SU-DHL-6 (cell line): ENCODE results near the gene CXCR3.
"Not testable (repeated sequence)": the region's sequence is repeated elsewhere in the genome, so short reads cannot be mapped to it uniquely, and the experiment has no call there.

Experiments
- H2AFZ ChIP-seq: fragments of 200-600 bp; sonication (generic); 2 replicates; pipeline ENCODE4 v1.6.1; 2014; ENCODE audit warnings: low read depth, mild to moderate bottlenecking, moderate library complexity, mixed read lengths, antibody characterized with exemption, low read length; ENCODE audit not compliant: severe bottlenecking
- H3F3A ChIP-seq: fragments of 200-600 bp; shearing (Covaris generic); 2 replicates; pipeline ENCODE4 v1.6.0; 2016; ENCODE audit warnings: antibody characterized with exemption, mild to moderate bottlenecking; ENCODE audit not compliant: insufficient read depth
- H3K27ac ChIP-seq: fragments of 200-600 bp; sonication (generic); 2 replicates; pipeline ENCODE4 v1.5.1; 2016; ENCODE audit warnings: low read depth, mild to moderate bottlenecking, low read length, moderate library complexity, mixed read lengths
- H3K27me3 ChIP-seq: fragments of 200-600 bp; sonication (generic), shearing (Covaris generic); 2 replicates; pipeline ENCODE4 v1.6.0; 2014; ENCODE audit warnings: mild to moderate bottlenecking, low read length
- H3K36me3 ChIP-seq: fragments of 200-600 bp; sonication (generic); 2 replicates; pipeline ENCODE4 v1.6.1; 2014; ENCODE audit warnings: mild to moderate bottlenecking, low read length, mixed read lengths
- H3K4me2 ChIP-seq: fragments of 300-600, 200-600 bp; shearing (Covaris generic), sonication (generic); 2 replicates; pipeline ENCODE4 v1.6.0; 2014; ENCODE audit warnings: low read length, low read depth, mild to moderate bottlenecking; ENCODE audit not compliant: poor library complexity, severe bottlenecking
- H3K4me3 ChIP-seq: fragments of 200-600 bp; sonication (generic); 2 replicates; pipeline ENCODE4 v1.5.1; 2014; ENCODE audit warnings: antibody characterized with exemption, low read length, mild to moderate bottlenecking, mixed read lengths; ENCODE audit not compliant: insufficient read depth, poor library complexity, severe bottlenecking
- H3K79me2 ChIP-seq: fragments of 200-600 bp; sonication (generic); 2 replicates; pipeline ENCODE4 v1.6.1; 2014; ENCODE audit warnings: mild to moderate bottlenecking, low read length, moderate library complexity; ENCODE audit not compliant: insufficient read depth
- H3K9ac ChIP-seq: fragments of 200-600 bp; sonication (generic); 2 replicates; pipeline ENCODE4 v1.7.0; 2014; ENCODE audit warnings: mild to moderate bottlenecking, low read length
- H3K9me2 ChIP-seq: fragments of 200-600 bp; sonication (generic); replicated peaks from 2 replicates; pipeline ENCODE4 v1.6.1; 2014; ENCODE audit warnings: low read length; ENCODE audit not compliant: insufficient read depth
- H3K9me3 ChIP-seq: fragments of 200-600 bp; sonication (generic); 2 replicates; pipeline ENCODE4 v1.6.1; 2014; ENCODE audit warnings: low read length, mixed read lengths; ENCODE audit not compliant: insufficient read depth
- H4K20me1 ChIP-seq: fragments of 200-600 bp; sonication (generic); 2 replicates; pipeline ENCODE4 v1.6.1; 2014; ENCODE audit warnings: low read depth, mild to moderate bottlenecking, antibody characterized with exemption, low read length, moderate library complexity, mixed read lengths
- CTCF ChIP-seq: fragments of 200-600 bp; sonication (generic); IDR thresholded peaks from one replicate; pipeline ENCODE4 v1.5.1; 2017; ENCODE audit warnings: antibody characterized with exemption, mild to moderate bottlenecking, low read length, moderate library complexity; ENCODE audit not compliant: insufficient read depth, poor library complexity, severe bottlenecking
- EZH2phosphoT487 ChIP-seq: fragments of 200-600 bp; sonication (generic), shearing (Covaris generic); conservative IDR thresholded peaks from 2 replicates; pipeline ENCODE4 v1.6.1; 2018; ENCODE audit warnings: mild to moderate bottlenecking, antibody characterized with exemption, low read length, moderate library complexity, mixed read lengths

CXCR3 gene

DNA sequence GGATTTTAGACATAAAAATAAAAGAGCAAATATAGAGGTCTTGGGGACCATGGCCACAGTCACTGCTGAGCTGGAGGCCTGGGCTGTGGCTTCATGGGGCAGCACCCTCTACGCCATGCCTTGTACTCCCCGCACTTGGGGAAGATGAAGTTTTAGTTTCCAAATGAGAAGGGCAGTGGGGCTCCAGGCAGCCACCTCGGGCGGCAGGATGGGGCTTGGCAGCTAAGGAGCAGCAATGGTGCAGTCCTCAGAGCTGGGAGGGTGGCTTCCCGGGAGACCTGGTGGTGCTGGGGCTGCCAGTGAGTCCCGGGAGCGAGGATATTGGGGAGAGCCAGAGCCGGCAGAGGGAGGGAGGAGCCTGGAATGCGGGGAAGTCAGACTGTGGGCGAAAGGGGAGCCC, 2.4 kb downstream of the CXCR3 start:
- Histone ChIP-seq H3K4me3 (no peak overlapping the region), H3K9me3 (no peaks in the 10 kb centered on the region), H3K4me2 (no peak overlapping the region), H3F3A (no peaks in the 10 kb centered on the region), H3K79me2 (no peaks in the 10 kb centered on the region), H2AFZ (no peak overlapping the region), H3K27ac (no peak overlapping the region), H3K9ac (no peak overlapping the region), H4K20me1 (no peaks in the 10 kb centered on the region), H3K27me3 (no peaks in the 10 kb centered on the region), H3K36me3 (no peaks in the 10 kb centered on the region), H3K9me2 (no peaks in the 10 kb centered on the region)
- TF ChIP-seq CTCF (no peak), EZH2phosphoT487 (no peak)

- no peak for TF ChIP-seq EZH2phosphoT487
- TF ChIP-seq CTCF, result no peak
- H3K4me3 ChIP-seq, result no peak overlapping the region
- no peaks in the 10 kb centered on the region for H4K20me1 ChIP-seq
- no peak overlapping the region for H3K27ac ChIP-seq
- H3K9me2 ChIP-seq, result no peaks in the 10 kb centered on the region
- no peak overlapping the region for H3K4me2 ChIP-seq
- H2AFZ ChIP-seq, result no peak overlapping the region
- H3K27me3 ChIP-seq, result no peaks in the 10 kb centered on the region
- no peak overlapping the region for H3K9ac ChIP-seq
- no peaks in the 10 kb centered on the region for H3K9me3 ChIP-seq
- H3K79me2 ChIP-seq, result no peaks in the 10 kb centered on the region
- H3K36me3 ChIP-seq, result no peaks in the 10 kb centered on the region
- H3F3A ChIP-seq, result no peaks in the 10 kb centered on the region
Observed at GRCh38 chrX:71615056-71615455, 3.3 kb downstream of the CXCR3 start.

- Histone ChIP-seq H3K27me3 (no peaks in the 10 kb centered on the region), H3K9me3 (no peaks in the 10 kb centered on the region), H4K20me1 (no peaks in the 10 kb centered on the region), H2AFZ (no peak overlapping the region), H3K79me2 (no peaks in the 10 kb centered on the region), H3F3A (no peaks in the 10 kb centered on the region), H3K9me2 (no peaks in the 10 kb centered on the region), H3K4me2 (no peak overlapping the region), H3K27ac (no peak overlapping the region), H3K9ac (no peak overlapping the region), H3K4me3 (no peak overlapping the region), H3K36me3 (no peaks in the 10 kb centered on the region)
- TF ChIP-seq EZH2phosphoT487 (no peak), CTCF (no peak)
Observed at GRCh38 chrX:71612256-71612655, 6.1 kb downstream of the CXCR3 start.

DNA sequence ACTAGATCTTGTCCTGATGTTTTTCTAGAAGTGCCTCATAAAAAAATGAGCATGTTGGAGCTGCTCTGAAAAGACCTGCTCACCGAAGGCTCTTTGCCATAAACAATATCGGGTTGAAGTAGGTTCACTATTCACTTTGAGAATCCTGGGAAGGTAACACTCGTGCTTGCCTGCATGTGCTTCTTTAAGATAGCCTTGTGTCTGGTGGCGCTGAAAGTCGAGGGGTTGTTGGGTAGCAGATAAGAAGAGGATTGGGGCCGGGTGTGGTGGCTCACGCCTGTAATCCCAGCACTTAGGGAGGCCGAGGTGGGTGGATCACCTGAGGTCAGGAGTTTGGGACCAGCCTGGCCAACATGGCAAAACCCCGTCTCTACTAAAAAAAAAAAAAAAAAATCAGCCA, 6.6 kb downstream of the CXCR3 start:
- not testable (repeated sequence) for H3K79me2 ChIP-seq, H3K4me3 ChIP-seq, H3K36me3 ChIP-seq, H3K9me2 ChIP-seq, H3K4me2 ChIP-seq, H3K9ac ChIP-seq, H3K27ac ChIP-seq, H2AFZ ChIP-seq, H3K27me3 ChIP-seq, H3F3A ChIP-seq, H3K9me3 ChIP-seq, H4K20me1 ChIP-seq
